ENCODE data around the gene THSD4.

THSD4 gene

GRCh38 chr15:71379893-71380292 lies 264.6 kb downstream of the THSD4 start:
- H4K20me1 ChIP-seq = no peaks in the 10 kb centered on the region
- TF ChIP-seq Cebpa-rat (IDR thresholded peaks at IDR 0.05) = no peak
- no peaks in the 10 kb centered on the region for H3K9me3 ChIP-seq (replicated peaks in 1 of 11)
- no peak overlapping the region for H3K4me2 ChIP-seq
- H3K4me3 ChIP-seq = no peak overlapping the region
- no peaks in the 10 kb centered on the region for H3K4me1 ChIP-seq
- H3K27me3 ChIP-seq = no peaks in the 10 kb centered on the region
- no peak overlapping the region for H3K9ac ChIP-seq
- no peak overlapping the region for H3K27ac ChIP-seq
- H3K36me3 ChIP-seq = no peaks in the 10 kb centered on the region

GRCh38 chr15:71380345-71380744 lies 265.1 kb downstream of the THSD4 start:
- no peaks in the 10 kb centered on the region for H4K20me1 ChIP-seq
- H3K4me2 ChIP-seq = no peak overlapping the region

GRCh38 chr15:71384501-71384900 lies 269.2 kb downstream of the THSD4 start:
- Histone ChIP-seq H3K4me1 (peaks cover 0 to 25% (median 17%) of the 10 kb centered on the region in 10 experiments; a peak in 15 of 20 replicates), H3K9ac (no peak overlapping the region), H3K4me3 (no peak overlapping the region), H3K27ac (no peak overlapping the region), H3K27me3 (peaks cover 0 to 16% (median 0%) of the 10 kb centered on the region in 11 experiments; a peak in 4 of 22 replicates), H3K36me3 (no peaks in the 10 kb centered on the region), H4K20me1 (no peaks in the 10 kb centered on the region), H3K4me2 (no peak overlapping the region), H3K9me3 (replicated peaks in 1 of 11) (peaks cover 7 to 9% (median 8%) of the 10 kb centered on the region in 11 experiments; a peak in 17 of 22 replicates)
- no peak for TF ChIP-seq Cebpa-rat (IDR thresholded peaks at IDR 0.05)

More at GRCh38 chr15:71380345-71380744, 265.1 kb downstream of the THSD4 start:
- no peak overlapping the region for H3K4me3 ChIP-seq
- no peaks in the 10 kb centered on the region for H3K9me3 ChIP-seq (replicated peaks in 1 of 11)
- peaks cover 0 to 4% (median 0%) of the 10 kb centered on the region in 10 experiments; a peak in 1 of 20 replicates for H3K4me1 ChIP-seq
- no peaks in the 10 kb centered on the region for H3K27me3 ChIP-seq
- H3K36me3 ChIP-seq = no peaks in the 10 kb centered on the region
- TF ChIP-seq Cebpa-rat (IDR thresholded peaks at IDR 0.05) = no peak
- H3K27ac ChIP-seq = no peak overlapping the region
- H3K9ac ChIP-seq = no peak overlapping the region

- Histone ChIP-seq H3K9ac (no peak overlapping the region), H3K27me3 (peaks cover 0 to 16% (median 0%) of the 10 kb centered on the region in 11 experiments; a peak in 4 of 22 replicates), H4K20me1 (no peaks in the 10 kb centered on the region), H3K27ac (no peak overlapping the region), H3K4me2 (peak overlapping the region in 1 of 11 experiments; percentile 24; a peak in 1 of 22 replicates), H3K4me1 (peaks cover 0 to 28% (median 17%) of the 10 kb centered on the region in 10 experiments; a peak in 15 of 20 replicates), H3K4me3 (no peak overlapping the region), H3K9me3 (replicated peaks in 1 of 11) (peaks cover 7 to 13% (median 12%) of the 10 kb centered on the region in 11 experiments; a peak in 17 of 22 replicates), H3K36me3 (no peaks in the 10 kb centered on the region)
- TF ChIP-seq Cebpa-rat (IDR thresholded peaks at IDR 0.05) = no peak
Measured at GRCh38 chr15:71385026-71385425, 269.8 kb downstream of the THSD4 start.

- no peak for TF ChIP-seq Cebpa-rat (IDR thresholded peaks at IDR 0.05)
- H3K4me2 ChIP-seq = peak overlapping the region in 1 of 11 experiments; percentile 24; a peak in 1 of 22 replicates
- H3K9ac ChIP-seq = no peak overlapping the region
- H3K4me3 ChIP-seq = no peak overlapping the region
- no peaks in the 10 kb centered on the region for H4K20me1 ChIP-seq
- peaks cover 7 to 13% (median 12%) of the 10 kb centered on the region in 11 experiments; a peak in 17 of 22 replicates for H3K9me3 ChIP-seq (replicated peaks in 1 of 11)
- no peaks in the 10 kb centered on the region for H3K36me3 ChIP-seq
- peaks cover 0 to 32% (median 20%) of the 10 kb centered on the region in 10 experiments; a peak in 15 of 20 replicates for H3K4me1 ChIP-seq
- peaks cover 0 to 16% (median 0%) of the 10 kb centered on the region in 11 experiments; a peak in 4 of 22 replicates for H3K27me3 ChIP-seq
- H3K27ac ChIP-seq = no peak overlapping the region
Measured at GRCh38 chr15:71385457-71385856, 270.2 kb downstream of the THSD4 start.

GRCh38 chr15:71386005-71386404 lies 270.7 kb downstream of the THSD4 start:
- no peak for TF ChIP-seq Cebpa-rat (IDR thresholded peaks at IDR 0.05)
- H3K27ac ChIP-seq = no peak overlapping the region
- peaks cover 7 to 13% (median 12%) of the 10 kb centered on the region in 11 experiments; a peak in 17 of 22 replicates for H3K9me3 ChIP-seq (replicated peaks in 1 of 11)
- no peak overlapping the region for H3K9ac ChIP-seq
- peaks cover 0 to 16% (median 0%) of the 10 kb centered on the region in 11 experiments; a peak in 4 of 22 replicates for H3K27me3 ChIP-seq
- peaks cover 0 to 38% (median 25%) of the 10 kb centered on the region in 10 experiments; a peak in 16 of 20 replicates for H3K4me1 ChIP-seq
- H3K4me3 ChIP-seq = no peak overlapping the region
- H3K4me2 ChIP-seq = 0 out of 22 replicates have a peak overlapping the region, but pooled peaks of 1 of the 11 experiments have one; percentile 24
- no peaks in the 10 kb centered on the region for H4K20me1 ChIP-seq
- no peaks in the 10 kb centered on the region for H3K36me3 ChIP-seq

- Histone ChIP-seq H3K4me1 (peaks cover 0 to 44% (median 31%) of the 10 kb centered on the region in 10 experiments; a peak in 16 of 20 replicates), H3K9ac (no peak overlapping the region), H3K27me3 (peaks cover 0 to 17% (median 0%) of the 10 kb centered on the region in 11 experiments; a peak in 4 of 22 replicates), H3K4me2 (peak overlapping the region in 8 of 11 experiments; percentile 21 to 80 (median 64); a peak in 14 of 22 replicates), H3K4me3 (peak overlapping the region in 1 of 10 experiments; percentile 27; a peak in 1 of 20 replicates), H3K36me3 (no peaks in the 10 kb centered on the region), H3K9me3 (replicated peaks in 1 of 11) (peaks cover 7 to 13% (median 12%) of the 10 kb centered on the region in 11 experiments; a peak in 17 of 22 replicates), H3K27ac (no peak overlapping the region), H4K20me1 (no peaks in the 10 kb centered on the region)
- no peak for TF ChIP-seq Cebpa-rat (IDR thresholded peaks at IDR 0.05)
Measured at GRCh38 chr15:71386448-71387236, 271.4 kb downstream of the THSD4 start.

- Histone ChIP-seq H3K9me3 (replicated peaks in 1 of 11) (peaks cover 7 to 13% (median 12%) of the 10 kb centered on the region in 11 experiments; a peak in 17 of 22 replicates), H3K27me3 (peaks cover 0 to 17% (median 0%) of the 10 kb centered on the region in 11 experiments; a peak in 4 of 22 replicates), H3K4me2 (peak overlapping the region in 7 of 11 experiments; percentile 20 to 80 (median 68); a peak in 13 of 22 replicates), H3K36me3 (no peaks in the 10 kb centered on the region), H3K9ac (no peak overlapping the region), H4K20me1 (no peaks in the 10 kb centered on the region; a peak in 1 of 22 replicates), H3K27ac (no peak overlapping the region), H3K4me3 (no peak overlapping the region), H3K4me1 (peaks cover 10 to 56% (median 43%) of the 10 kb centered on the region in 10 experiments)
- no peak for TF ChIP-seq Cebpa-rat (IDR thresholded peaks at IDR 0.05)
Measured at GRCh38 chr15:71387810-71388209, 272.5 kb downstream of the THSD4 start.

GRCh38 chr15:71390096-71390495 lies 274.8 kb downstream of the THSD4 start:
- no peak overlapping the region for H3K27ac ChIP-seq
- peaks cover 7 to 13% (median 12%) of the 10 kb centered on the region in 11 experiments; a peak in 17 of 22 replicates for H3K9me3 ChIP-seq (replicated peaks in 1 of 11)
- no peak overlapping the region for H3K4me3 ChIP-seq
- H3K36me3 ChIP-seq = no peaks in the 10 kb centered on the region
- H3K27me3 ChIP-seq = peaks cover 0 to 17% (median 0%) of the 10 kb centered on the region in 11 experiments; a peak in 4 of 22 replicates
- peaks cover 19 to 61% (median 50%) of the 10 kb centered on the region in 10 experiments for H3K4me1 ChIP-seq
- no peak for TF ChIP-seq Cebpa-rat (IDR thresholded peaks at IDR 0.05)
- H3K4me2 ChIP-seq = peak overlapping the region in 7 of 11 experiments; percentile 8 to 77 (median 63); a peak in 10 of 22 replicates
- H3K9ac ChIP-seq = no peak overlapping the region
- H4K20me1 ChIP-seq = no peaks in the 10 kb centered on the region; a peak in 1 of 22 replicates
